ENCODE measurements around the gene ITFG1. TPM values are rescaled to one million over a fixed set of nuclear protein-coding genes. Genes with fewer than 3 reads are reported as not detected.

ITFG1 gene
- total RNA-seq, 4 donors from 2014 or later = 31.7 to 66.0 (median 38.1) TPM

DNA sequence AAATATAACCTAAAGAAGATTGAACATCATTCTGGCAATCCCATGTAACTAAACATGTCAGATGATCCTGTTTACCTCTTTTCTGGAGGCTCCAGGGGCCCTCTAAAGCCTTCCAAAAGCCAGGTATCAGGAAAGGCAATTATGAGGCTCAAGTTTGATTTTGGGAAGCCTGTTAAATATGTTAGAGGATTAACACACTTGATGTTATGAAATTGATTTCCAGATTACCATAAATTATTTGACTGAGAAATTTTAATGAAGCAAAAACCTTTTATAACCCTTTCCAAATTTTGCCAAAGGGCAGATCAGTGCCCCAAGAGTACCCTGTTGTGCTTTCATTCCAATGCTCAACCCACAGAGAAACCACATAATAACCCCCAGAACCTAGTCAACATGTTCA is 29.6 kb upstream of the ITFG1 start:
- no peak for DNase-seq (ENCODE audit: low spot score in 2 of 2)

DNA sequence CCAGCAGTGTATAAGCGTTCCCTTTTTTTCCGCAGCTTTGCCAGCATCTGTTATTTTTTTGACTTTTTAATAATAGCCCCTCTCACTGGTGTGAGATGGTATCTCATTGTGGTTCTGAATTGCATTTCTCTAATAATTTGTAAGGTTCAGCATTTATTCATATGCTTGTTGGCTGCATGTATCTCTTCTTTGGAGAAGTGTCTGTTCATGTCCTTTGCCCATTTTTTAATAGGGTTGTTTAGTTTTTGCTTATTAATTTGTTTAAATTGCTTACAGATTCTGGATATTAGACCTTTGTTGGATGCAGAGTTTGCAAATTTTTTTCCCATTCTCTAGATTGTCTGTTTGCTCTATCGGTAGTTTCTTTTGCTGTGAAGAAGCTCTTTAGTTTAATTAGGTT is 27.2 kb upstream of the ITFG1 start:
- intact Hi-C loops (cut with DNase I; ENCODE audit: low total_unique reads) = no loop called here
- no peak for TF ChIP-seq POLR2A (IDR thresholded peaks at IDR 0.05)
- TF ChIP-seq, protein P1, sequence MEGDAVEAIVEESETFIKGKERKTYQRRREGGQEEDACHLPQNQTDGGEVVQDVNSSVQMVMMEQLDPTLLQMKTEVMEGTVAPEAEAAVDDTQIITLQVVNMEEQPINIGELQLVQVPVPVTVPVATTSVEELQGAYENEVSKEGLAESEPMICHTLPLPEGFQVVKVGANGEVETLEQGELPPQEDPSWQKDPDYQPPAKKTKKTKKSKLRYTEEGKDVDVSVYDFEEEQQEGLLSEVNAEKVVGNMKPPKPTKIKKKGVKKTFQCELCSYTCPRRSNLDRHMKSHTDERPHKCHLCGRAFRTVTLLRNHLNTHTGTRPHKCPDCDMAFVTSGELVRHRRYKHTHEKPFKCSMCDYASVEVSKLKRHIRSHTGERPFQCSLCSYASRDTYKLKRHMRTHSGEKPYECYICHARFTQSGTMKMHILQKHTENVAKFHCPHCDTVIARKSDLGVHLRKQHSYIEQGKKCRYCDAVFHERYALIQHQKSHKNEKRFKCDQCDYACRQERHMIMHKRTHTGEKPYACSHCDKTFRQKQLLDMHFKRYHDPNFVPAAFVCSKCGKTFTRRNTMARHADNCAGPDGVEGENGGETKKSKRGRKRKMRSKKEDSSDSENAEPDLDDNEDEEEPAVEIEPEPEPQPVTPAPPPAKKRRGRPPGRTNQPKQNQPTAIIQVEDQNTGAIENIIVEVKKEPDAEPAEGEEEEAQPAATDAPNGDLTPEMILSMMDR (IDR thresholded peaks at IDR 0.05) = no peak
- no peak for DNase-seq (ENCODE audit: low spot score in 2 of 2)
- 98 to 100% methylated on average over 3 of the region's 3 CpGs for WGBS, 2 donors
- no peak overlapping the region for H3K4me3 ChIP-seq (ENCODE audit: low read depth, poor library complexity, severe bottlenecking)

More for the DNA sequence above, 29.6 kb upstream of the ITFG1 start:
- TF ChIP-seq, protein P1 (IDR thresholded peaks at IDR 0.05) = no peak
- TF ChIP-seq POLR2A (IDR thresholded peaks at IDR 0.05) = no peak
- H3K4me3 ChIP-seq (ENCODE audit: low read depth, poor library complexity, severe bottlenecking) = no peak overlapping the region
- intact Hi-C loops (cut with DNase I; ENCODE audit: low total_unique reads) = no loop called here

DNA sequence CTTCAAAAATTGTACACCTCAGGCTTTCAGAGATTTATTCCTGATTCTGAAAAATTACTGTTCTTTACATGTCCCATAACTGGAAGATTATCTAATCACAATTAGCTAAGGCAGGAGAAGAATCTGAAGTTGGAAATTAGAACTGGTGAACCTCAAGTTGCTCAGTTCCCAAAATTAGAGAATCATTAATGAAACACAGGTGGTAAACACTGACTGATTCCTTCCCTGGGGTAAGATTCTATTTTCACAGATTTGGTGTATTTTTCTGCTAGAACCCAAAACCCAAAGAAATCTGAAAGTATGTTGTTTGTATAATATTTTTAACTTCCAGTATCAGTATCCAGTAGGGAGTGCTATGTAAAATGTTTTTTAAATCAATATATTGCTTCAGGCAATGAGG is 26.0 kb upstream of the ITFG1 start:
- no peak overlapping the region for H3K4me3 ChIP-seq (ENCODE audit: low read depth, poor library complexity, severe bottlenecking)
- no peak for TF ChIP-seq POLR2A (IDR thresholded peaks at IDR 0.05)
- TF ChIP-seq, protein P1 (IDR thresholded peaks at IDR 0.05) = no peak
- DNase-seq (ENCODE audit: low spot score in 2 of 2) = no peak
- intact Hi-C loops (cut with DNase I; ENCODE audit: low total_unique reads) = no loop called here

DNA sequence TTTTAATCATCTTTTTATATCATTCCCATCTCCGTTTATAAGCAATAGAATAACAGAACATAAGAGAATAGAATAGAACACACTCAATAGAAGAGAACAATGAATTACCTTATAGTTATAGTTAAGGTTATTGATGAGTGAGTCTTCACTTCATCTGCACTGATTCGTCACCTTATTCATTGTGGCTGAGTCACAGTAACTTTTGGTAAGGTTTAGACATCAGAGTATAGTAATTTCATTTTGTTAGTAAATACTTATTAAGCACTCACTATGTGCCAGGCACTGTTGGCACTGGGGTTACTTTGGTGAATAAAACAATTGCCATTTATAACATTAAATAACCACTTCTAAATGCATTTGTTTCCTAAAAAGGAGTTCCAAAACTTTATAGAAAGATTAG is 22.8 kb upstream of the ITFG1 start:
- no peak overlapping the region for H3K4me3 ChIP-seq (ENCODE audit: low read depth, poor library complexity, severe bottlenecking)
- intact Hi-C loops (cut with DNase I; ENCODE audit: low total_unique reads) = no loop called here
- 93 to 97% methylated on average over 2 of the region's 2 CpGs for WGBS, 2 donors
- no peak for DNase-seq (ENCODE audit: low spot score in 2 of 2)
- TF ChIP-seq, protein P1 (IDR thresholded peaks at IDR 0.05) = no peak
- no peak for TF ChIP-seq POLR2A (IDR thresholded peaks at IDR 0.05)

DNA sequence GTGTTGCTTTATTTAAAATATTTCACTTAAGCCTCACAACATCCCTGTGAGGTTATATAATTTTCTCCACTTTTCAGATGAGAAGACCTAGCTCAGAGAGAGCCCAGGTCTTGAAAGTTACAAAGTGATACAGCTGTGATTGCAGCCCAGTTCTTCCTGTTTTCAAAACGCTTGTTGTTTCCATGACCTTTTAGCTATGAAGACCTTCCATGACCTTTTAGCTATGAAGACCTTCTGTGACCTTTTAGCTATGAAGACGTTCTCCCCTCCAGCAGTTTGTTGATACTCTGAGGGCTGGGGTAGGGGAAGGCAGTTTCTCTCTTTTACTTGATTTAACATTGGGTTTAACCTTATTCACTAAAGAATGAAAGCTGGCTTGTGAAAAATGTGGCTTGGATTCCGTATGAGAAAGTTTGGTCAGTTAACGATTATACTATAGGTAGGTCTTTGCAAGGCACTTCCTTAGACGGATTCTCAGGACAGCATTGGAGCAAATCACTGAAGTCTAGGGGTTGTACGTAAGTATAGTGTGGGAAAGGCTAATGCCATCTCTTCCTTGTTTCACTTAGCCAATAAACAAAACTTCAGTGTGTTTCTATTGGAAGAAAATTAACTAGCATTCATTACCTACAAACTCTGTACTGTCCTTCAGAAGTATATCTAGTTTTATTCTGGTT is 21.0 kb upstream of the ITFG1 start:
- 76 to 80% methylated on average over 6 of the region's 6 CpGs for WGBS, 2 donors
- intact Hi-C loops (cut with DNase I; ENCODE audit: low total_unique reads) = no loop called here
- H3K4me3 ChIP-seq (ENCODE audit: low read depth, poor library complexity, severe bottlenecking) = no peak overlapping the region
- no peak for DNase-seq (ENCODE audit: low spot score in 2 of 2)
- no peak for TF ChIP-seq POLR2A (IDR thresholded peaks at IDR 0.05)
- TF ChIP-seq, protein P1 (IDR thresholded peaks at IDR 0.05) = no peak

DNA sequence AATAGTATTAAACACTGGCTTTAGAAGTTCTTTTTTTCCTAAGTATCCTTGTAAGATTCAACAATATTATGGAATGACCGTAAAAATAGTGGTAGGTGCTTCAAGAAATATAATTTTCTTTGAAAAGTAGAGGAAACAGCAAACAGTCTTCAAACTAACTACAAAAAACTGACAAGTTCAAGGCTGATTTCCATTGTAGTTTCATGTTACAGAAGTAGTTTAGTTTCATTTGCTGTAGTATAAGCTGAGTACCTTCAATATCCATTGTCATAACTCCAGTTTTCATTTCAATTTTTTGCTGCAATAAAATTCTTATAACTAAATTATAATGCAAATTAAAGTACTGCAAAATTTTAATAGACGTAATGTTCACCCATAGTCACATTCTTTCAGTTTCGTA is 19.5 kb upstream of the ITFG1 start:
- H3K4me3 ChIP-seq (ENCODE audit: low read depth, poor library complexity, severe bottlenecking) = no peak overlapping the region
- intact Hi-C loops (cut with DNase I; ENCODE audit: low total_unique reads) = no loop called here
- DNase-seq (ENCODE audit: low spot score in 2 of 2) = no peak
- no peak for TF ChIP-seq POLR2A (IDR thresholded peaks at IDR 0.05)
- TF ChIP-seq, protein P1 (IDR thresholded peaks at IDR 0.05) = no peak
- 97 to 98% methylated on average over 3 of the region's 3 CpGs for WGBS, 2 donors

All from lower leg skin (tissue), 4 donors.